Skeletal muscle satellite cell (primary cell): ENCODE measurements around the gene ADSS1.

Experiments
- H3K27me3 ChIP-seq: 2 replicates; pipeline ENCODE4 v1.7.0; 2013; ENCODE audit warnings: low read length; ENCODE audit not compliant: control insufficient read depth, insufficient read depth
- H3K36me3 ChIP-seq: 2 replicates; pipeline ENCODE4 v1.7.0; 2013; ENCODE audit warnings: mild to moderate bottlenecking, control low read depth, low read length; ENCODE audit not compliant: insufficient read depth
- H3K4me1 ChIP-seq: 2 replicates; pipeline ENCODE4 v1.7.0; 2013; ENCODE audit warnings: low read length; ENCODE audit not compliant: control insufficient read depth, insufficient read depth
- H3K4me2 ChIP-seq: 2 replicates; pipeline ENCODE4 v1.7.0; 2013; ENCODE audit warnings: mild to moderate bottlenecking, low read length
- H3K4me3 ChIP-seq: 2 replicates; pipeline ENCODE4 v1.7.0; 2013; ENCODE audit warnings: low read length
- H3K9ac ChIP-seq: 2 replicates; pipeline ENCODE4 v1.7.0; 2013; ENCODE audit warnings: mild to moderate bottlenecking, low read depth, low read length, moderate library complexity
- H3K9me3 ChIP-seq: replicated peaks from 2 replicates; pipeline ENCODE4 v1.7.0; 2013; ENCODE audit warnings: mild to moderate bottlenecking, control low read depth, low read length

ADSS1 gene

GRCh38 chr14:104779776-104780512 is 55.9 kb downstream of the ADSS1 start:
- Histone ChIP-seq H3K27me3 (no peaks in the 10 kb centered on the region), H3K9ac (no peak overlapping the region), H3K36me3 (peaks cover 34% of the 10 kb centered on the region), H3K4me3 (no peak overlapping the region), H3K9me3 (no peaks in the 10 kb centered on the region), H3K4me1 (no peaks in the 10 kb centered on the region), H3K4me2 (no peak overlapping the region)

- H3K36me3 ChIP-seq, result peaks cover 27% of the 10 kb centered on the region
Observed at GRCh38 chr14:104780513-104781030, 56.5 kb downstream of the ADSS1 start.

GRCh38 chr14:104781271-104782077 is 57.4 kb downstream of the ADSS1 start:
- H3K36me3 ChIP-seq, result peaks cover 22% of the 10 kb centered on the region
- H3K4me1 ChIP-seq, result peaks cover 5% of the 10 kb centered on the region
- no peak overlapping the region for H3K4me3 ChIP-seq
- no peaks in the 10 kb centered on the region for H3K27me3 ChIP-seq
- H3K4me2 ChIP-seq, result no peak overlapping the region
- H3K9ac ChIP-seq, result no peak overlapping the region
- H3K9me3 ChIP-seq, result no peaks in the 10 kb centered on the region

More at GRCh38 chr14:104780513-104781030, 56.5 kb downstream of the ADSS1 start:
- Histone ChIP-seq H3K4me2 (no peak overlapping the region), H3K4me1 (no peaks in the 10 kb centered on the region), H3K9me3 (no peaks in the 10 kb centered on the region), H3K9ac (no peak overlapping the region), H3K27me3 (no peaks in the 10 kb centered on the region), H3K4me3 (no peak overlapping the region)

GRCh38 chr14:104782086-104782807 is 58.2 kb downstream of the ADSS1 start:
- H3K27me3 ChIP-seq, result no peaks in the 10 kb centered on the region
- H3K4me1 ChIP-seq, result peaks cover 13% of the 10 kb centered on the region
- H3K9me3 ChIP-seq, result no peaks in the 10 kb centered on the region
- H3K4me2 ChIP-seq, result no peak overlapping the region
- H3K4me3 ChIP-seq, result no peak overlapping the region
- no peak overlapping the region for H3K9ac ChIP-seq
- peaks cover 23% of the 10 kb centered on the region for H3K36me3 ChIP-seq

- Histone ChIP-seq H3K9me3 (no peaks in the 10 kb centered on the region), H3K9ac (no peak overlapping the region), H3K4me1 (peaks cover 18% of the 10 kb centered on the region), H3K36me3 (peaks cover 24% of the 10 kb centered on the region), H3K4me2 (no peak overlapping the region), H3K27me3 (no peaks in the 10 kb centered on the region), H3K4me3 (no peak overlapping the region)
Observed at GRCh38 chr14:104782808-104783139, 58.7 kb downstream of the ADSS1 start.

- Histone ChIP-seq H3K4me1 (peaks cover 20% of the 10 kb centered on the region), H3K4me2 (no peak overlapping the region), H3K27me3 (no peaks in the 10 kb centered on the region), H3K36me3 (peaks cover 27% of the 10 kb centered on the region), H3K4me3 (no peak overlapping the region), H3K9me3 (no peaks in the 10 kb centered on the region), H3K9ac (no peak overlapping the region)
Observed at GRCh38 chr14:104783484-104784217, 59.6 kb downstream of the ADSS1 start.

- H3K27me3 ChIP-seq, result no peaks in the 10 kb centered on the region
- no peak overlapping the region for H3K4me3 ChIP-seq
- H3K4me2 ChIP-seq, result no peak overlapping the region
- H3K36me3 ChIP-seq, result peaks cover 29% of the 10 kb centered on the region
- no peak overlapping the region for H3K9ac ChIP-seq
- peaks cover 20% of the 10 kb centered on the region for H3K4me1 ChIP-seq
- H3K9me3 ChIP-seq, result no peaks in the 10 kb centered on the region
Observed at GRCh38 chr14:104784218-104784568, 60.2 kb downstream of the ADSS1 start.

GRCh38 chr14:104784846-104785707 is 61.0 kb downstream of the ADSS1 start:
- Histone ChIP-seq H3K36me3 (peaks cover 28% of the 10 kb centered on the region), H3K9me3 (no peaks in the 10 kb centered on the region), H3K27me3 (no peaks in the 10 kb centered on the region), H3K4me1 (peaks cover 20% of the 10 kb centered on the region), H3K4me2 (no peak overlapping the region), H3K4me3 (no peak overlapping the region), H3K9ac (no peak overlapping the region)

- Histone ChIP-seq H3K36me3 (peaks cover 30% of the 10 kb centered on the region), H3K27me3 (no peaks in the 10 kb centered on the region), H3K4me3 (no peak overlapping the region), H3K9ac (no peak overlapping the region), H3K4me2 (no peak overlapping the region), H3K4me1 (peaks cover 20% of the 10 kb centered on the region), H3K9me3 (no peaks in the 10 kb centered on the region)
Observed at GRCh38 chr14:104785708-104786080, 61.7 kb downstream of the ADSS1 start.

GRCh38 chr14:104786091-104786586 is 62.1 kb downstream of the ADSS1 start:
- H3K36me3 ChIP-seq, result peaks cover 34% of the 10 kb centered on the region
- H3K9me3 ChIP-seq, result no peaks in the 10 kb centered on the region
- no peak overlapping the region for H3K9ac ChIP-seq
- peaks cover 20% of the 10 kb centered on the region for H3K4me1 ChIP-seq
- H3K27me3 ChIP-seq, result no peaks in the 10 kb centered on the region
- H3K4me3 ChIP-seq, result no peak overlapping the region
- H3K4me2 ChIP-seq, result no peak overlapping the region
